ENCODE results near the gene GNG4.

The GNG4 gene

DNA sequence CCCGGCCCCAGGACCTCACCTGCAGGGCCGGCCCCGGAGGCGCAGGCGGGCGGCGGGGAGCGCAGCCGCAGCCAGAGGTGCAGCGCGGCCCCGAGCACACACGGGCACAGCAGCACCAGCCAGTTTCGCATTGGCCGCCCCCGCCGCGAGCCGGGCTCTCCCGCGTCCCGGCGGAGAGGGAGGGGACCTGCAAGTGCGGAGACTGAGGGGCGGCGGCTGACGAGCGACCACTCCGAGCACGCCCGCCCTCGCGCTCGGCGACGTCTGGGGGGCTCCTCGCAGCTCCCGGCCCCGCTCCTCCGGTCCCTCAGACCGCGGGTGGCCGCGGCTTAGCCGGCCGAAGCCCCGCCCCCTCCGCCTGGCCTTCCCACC lies 145.5 kb downstream of the GNG4 start, which contains the start of gene B3GALNT2:
Gene B3GALNT2 (minus strand): TSS at position 331 of the 372 bp plus-strand sequence. CDS start 200 bp downstream, at position 131.
- Histone ChIP-seq H3K36me3 (ENCODE audit: insufficient read depth, low read length) (no peaks in the 10 kb centered on the region), H3K79me2 (ENCODE audit: control insufficient read depth, insufficient read depth, low read length, unreplicated experiment) (peaks cover 51% of the 10 kb centered on the region), H3K27ac (ENCODE audit: low read depth, low read length) (peak within 1 kb of the TSS; percentile 90), H3K27me3 (ENCODE audit: insufficient read depth, low read length) (no peaks in the 10 kb centered on the region), H3K4me3 (ENCODE audit: low read depth, low read length) (peak within 1 kb of the TSS; percentile 83), H3K4me1 (ENCODE audit: control insufficient read depth, insufficient read depth, low read length, unreplicated experiment) (peaks cover 8% of the 10 kb centered on the region), H2AFZ (ENCODE audit: low read length, unreplicated experiment) (peak within 1 kb of the TSS; percentile 98)

DNA sequence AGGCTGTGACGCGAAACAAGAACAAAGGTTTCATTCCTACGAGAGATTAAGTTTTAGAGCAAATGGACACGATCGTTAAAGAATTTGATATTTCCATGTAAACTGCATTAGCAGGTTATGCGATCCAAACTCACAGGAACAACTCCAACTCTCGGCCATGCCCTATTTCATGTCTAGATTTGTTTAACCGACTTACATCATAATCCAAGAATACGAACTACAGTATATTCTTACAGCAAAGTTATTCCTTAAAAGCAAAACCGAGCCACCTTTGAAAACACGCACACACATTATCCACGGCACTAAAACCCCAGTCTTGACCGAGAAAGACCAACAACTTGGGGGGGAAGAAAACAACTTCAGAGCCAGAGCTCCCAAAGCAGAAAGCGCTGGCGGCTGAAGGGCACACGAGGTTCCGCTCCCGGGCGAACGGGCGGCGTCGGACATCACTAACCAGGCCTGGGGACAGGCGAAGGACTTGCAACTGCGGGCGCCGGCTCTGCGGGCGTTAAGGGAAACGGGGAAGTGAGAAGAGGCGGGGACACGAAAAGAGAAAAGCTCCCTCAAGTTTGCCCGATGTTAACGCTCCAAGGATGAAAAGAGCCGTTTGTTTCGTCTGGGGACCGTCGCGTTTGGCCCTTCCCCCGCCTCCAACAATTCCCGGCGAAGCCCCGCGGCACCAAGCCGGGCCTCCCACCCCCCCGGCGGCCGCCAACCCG lies 146.0 kb downstream of the GNG4 start:
- H2AFZ ChIP-seq (ENCODE audit: low read length, unreplicated experiment), result peak overlapping the region; percentile 77
- H3K27ac ChIP-seq (ENCODE audit: low read depth, low read length), result peak overlapping the region; percentile 63
- H3K4me1 ChIP-seq (ENCODE audit: control insufficient read depth, insufficient read depth, low read length, unreplicated experiment), result peaks cover 8% of the 10 kb centered on the region
- H3K27me3 ChIP-seq (ENCODE audit: insufficient read depth, low read length), result no peaks in the 10 kb centered on the region
- H3K79me2 ChIP-seq (ENCODE audit: control insufficient read depth, insufficient read depth, low read length, unreplicated experiment), result peaks cover 52% of the 10 kb centered on the region
- peak overlapping the region; percentile 83 for H3K4me3 ChIP-seq (ENCODE audit: low read depth, low read length)
- H3K36me3 ChIP-seq (ENCODE audit: insufficient read depth, low read length), result no peaks in the 10 kb centered on the region

DNA sequence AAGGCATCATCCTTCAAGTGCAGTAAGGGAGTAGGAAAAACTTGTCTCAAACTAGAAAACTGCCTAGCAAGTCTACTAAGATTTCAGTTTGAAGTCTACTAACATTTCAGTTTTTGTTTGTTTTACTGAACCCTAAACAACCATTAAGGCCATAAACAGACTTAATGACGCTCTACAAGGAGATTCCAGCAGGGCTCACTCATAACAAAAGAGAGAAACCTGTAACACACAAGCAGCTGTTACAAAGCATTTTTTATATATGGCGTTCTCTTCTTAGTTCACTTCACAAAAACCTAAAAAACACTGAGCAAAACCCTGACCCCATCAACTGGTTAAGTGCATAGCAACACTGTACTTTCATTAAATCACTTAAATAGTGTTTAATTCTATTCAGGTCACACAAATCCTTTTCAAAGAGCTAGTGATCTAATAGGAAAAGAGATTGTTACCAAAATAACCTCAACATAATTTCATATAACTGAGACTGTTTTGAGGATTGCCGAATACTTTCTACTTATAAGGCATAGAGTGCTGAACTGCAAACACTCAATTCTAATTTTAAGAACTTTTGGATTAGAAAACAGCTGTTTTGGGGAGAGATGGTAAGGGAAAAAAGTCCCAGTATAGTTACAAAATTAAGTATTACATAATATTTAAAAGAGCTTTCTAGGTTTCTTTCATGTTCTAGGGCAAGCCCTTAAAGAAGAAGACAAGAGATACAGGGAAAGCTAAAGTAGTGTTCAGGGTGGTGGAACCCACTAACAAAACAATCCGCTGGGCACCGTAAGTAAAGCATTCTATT lies 146.8 kb downstream of the GNG4 start:
- peaks cover 59% of the 10 kb centered on the region for H3K79me2 ChIP-seq (ENCODE audit: control insufficient read depth, insufficient read depth, low read length, unreplicated experiment)
- H3K4me1 ChIP-seq (ENCODE audit: control insufficient read depth, insufficient read depth, low read length, unreplicated experiment), result peaks cover 8% of the 10 kb centered on the region
- H3K36me3 ChIP-seq (ENCODE audit: insufficient read depth, low read length), result no peaks in the 10 kb centered on the region
- no peaks in the 10 kb centered on the region for H3K27me3 ChIP-seq (ENCODE audit: insufficient read depth, low read length)
- H3K4me3 ChIP-seq (ENCODE audit: low read depth, low read length), result peak overlapping the region; percentile 83
- peak overlapping the region; percentile 63 for H3K27ac ChIP-seq (ENCODE audit: low read depth, low read length)
- H2AFZ ChIP-seq (ENCODE audit: low read length, unreplicated experiment), result peak overlapping the region; percentile 84

DNA sequence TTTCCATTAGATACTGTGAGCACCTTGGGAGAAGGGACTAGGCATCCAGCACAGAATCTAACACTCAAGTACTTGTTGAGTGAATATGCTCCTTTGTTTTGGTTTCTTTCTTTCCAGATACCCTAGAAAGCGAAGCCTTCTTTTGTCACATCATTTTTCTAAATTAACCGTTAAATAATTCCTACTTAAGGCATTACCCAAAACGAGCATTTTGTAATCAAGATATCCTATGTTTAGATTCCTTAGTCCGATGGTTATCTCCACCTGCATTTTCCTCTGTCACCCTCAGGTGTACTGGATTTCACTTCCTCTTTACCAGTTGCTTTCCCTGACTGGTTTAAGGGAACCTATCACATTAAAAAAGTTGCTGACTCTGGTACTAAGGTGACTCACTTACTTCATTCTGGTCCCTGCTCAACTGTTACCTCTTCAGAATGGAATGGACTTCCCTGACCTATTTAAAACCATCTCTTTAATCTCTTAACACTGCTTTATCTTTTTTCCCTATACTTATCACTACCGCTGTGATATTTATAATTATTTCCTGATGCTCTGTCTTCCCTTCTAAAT lies 148.5 kb downstream of the GNG4 start:
- Histone ChIP-seq H3K27ac (ENCODE audit: low read depth, low read length) (no peak overlapping the region), H3K36me3 (ENCODE audit: insufficient read depth, low read length) (no peaks in the 10 kb centered on the region), H3K79me2 (ENCODE audit: control insufficient read depth, insufficient read depth, low read length, unreplicated experiment) (peaks cover 64% of the 10 kb centered on the region), H2AFZ (ENCODE audit: low read length, unreplicated experiment) (no peak overlapping the region), H3K4me1 (ENCODE audit: control insufficient read depth, insufficient read depth, low read length, unreplicated experiment) (peaks cover 4% of the 10 kb centered on the region), H3K4me3 (ENCODE audit: low read depth, low read length) (no peak overlapping the region), H3K27me3 (ENCODE audit: insufficient read depth, low read length) (no peaks in the 10 kb centered on the region)

All from ACC112 (cell line).